ENCODE data around the gene EIF1. TPM values are rescaled to one million over a fixed set of nuclear protein-coding genes. Genes with fewer than 3 reads are reported as not detected.

EIF1 gene
- total RNA-seq, 1 experiment from 2014 or later: 1,945 TPM

DNA sequence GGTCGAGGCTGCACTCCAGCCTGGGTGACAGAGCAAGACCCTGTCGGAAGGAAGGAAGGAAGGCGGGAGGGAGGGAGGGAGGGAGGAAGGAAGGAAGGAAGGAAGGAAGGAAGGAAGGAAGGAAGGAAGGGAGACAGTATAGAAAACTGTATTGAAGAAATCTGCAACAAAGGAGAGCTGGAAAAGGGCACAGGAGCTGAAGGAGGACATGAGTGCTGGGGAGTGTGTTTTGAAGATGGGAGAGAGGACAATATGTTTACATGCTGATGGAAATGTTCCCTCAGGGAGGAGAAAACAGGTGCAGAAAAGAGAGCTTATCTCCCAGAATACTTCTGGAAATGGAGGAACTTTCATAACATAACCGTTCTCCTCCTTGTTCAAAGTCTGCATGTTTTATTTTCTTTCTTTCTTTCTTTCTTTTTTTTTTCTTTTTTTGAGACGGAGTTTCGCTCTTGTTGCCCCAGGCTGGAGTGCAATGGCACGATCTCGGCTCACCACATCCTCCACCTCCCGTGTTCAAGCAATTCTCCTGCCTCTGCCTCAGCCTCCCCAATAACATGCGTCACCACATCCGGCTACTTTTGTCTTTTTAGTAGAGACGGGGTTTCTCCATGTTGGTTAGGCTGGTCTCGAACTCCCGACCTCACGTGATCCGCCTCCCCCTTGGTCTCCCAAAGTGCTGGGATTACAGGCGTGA lies 48.4 kb downstream of the EIF1 start:
- ChIA-PET CTCF (interaction anchor here (0.6 to 4.7 kb wide), 23 partner anchors 10 to 777 kb away, joined by 3 to 37 read pairs (median 5); partner anchors contain the start of genes JUP and P3H4), POLR2A (interaction anchor here (0.6 to 3.0 kb wide), 12 partner anchors 13 to 126 kb away, joined by 3 to 23 read pairs (median 4); partner anchors contain the start of genes EIF1, JUP and P3H4)
- H3K27me3 Mint-ChIP-seq (ENCODE audit: insufficient read depth, unreplicated experiment): peaks cover 51% of the 10 kb centered on the region
- H3K9me3 Mint-ChIP-seq (ENCODE audit: unreplicated experiment): no peaks in the 10 kb centered on the region
- TF ChIP-seq, protein P1, sequence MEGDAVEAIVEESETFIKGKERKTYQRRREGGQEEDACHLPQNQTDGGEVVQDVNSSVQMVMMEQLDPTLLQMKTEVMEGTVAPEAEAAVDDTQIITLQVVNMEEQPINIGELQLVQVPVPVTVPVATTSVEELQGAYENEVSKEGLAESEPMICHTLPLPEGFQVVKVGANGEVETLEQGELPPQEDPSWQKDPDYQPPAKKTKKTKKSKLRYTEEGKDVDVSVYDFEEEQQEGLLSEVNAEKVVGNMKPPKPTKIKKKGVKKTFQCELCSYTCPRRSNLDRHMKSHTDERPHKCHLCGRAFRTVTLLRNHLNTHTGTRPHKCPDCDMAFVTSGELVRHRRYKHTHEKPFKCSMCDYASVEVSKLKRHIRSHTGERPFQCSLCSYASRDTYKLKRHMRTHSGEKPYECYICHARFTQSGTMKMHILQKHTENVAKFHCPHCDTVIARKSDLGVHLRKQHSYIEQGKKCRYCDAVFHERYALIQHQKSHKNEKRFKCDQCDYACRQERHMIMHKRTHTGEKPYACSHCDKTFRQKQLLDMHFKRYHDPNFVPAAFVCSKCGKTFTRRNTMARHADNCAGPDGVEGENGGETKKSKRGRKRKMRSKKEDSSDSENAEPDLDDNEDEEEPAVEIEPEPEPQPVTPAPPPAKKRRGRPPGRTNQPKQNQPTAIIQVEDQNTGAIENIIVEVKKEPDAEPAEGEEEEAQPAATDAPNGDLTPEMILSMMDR (IDR thresholded peaks at IDR 0.05; ENCODE audit: unreplicated experiment): no peak
- no peak for DNase-seq (ENCODE audit: unreplicated experiment)
- no TSS peak for BruUV-seq (replicated peaks)
- H3K4me3 Mint-ChIP-seq (ENCODE audit: unreplicated experiment): no peak overlapping the region
- intact Hi-C loops (cut with micrococcal nuclease): loop anchor here (5.0 kb wide), 1 partner anchor 380 kb away; no protein-coding TSS in a partner anchor
- H3K27ac Mint-ChIP-seq (ENCODE audit: low read depth, unreplicated experiment): no peak overlapping the region
- H3K4me1 Mint-ChIP-seq (ENCODE audit: insufficient read depth, unreplicated experiment): peaks cover 16% of the 10 kb centered on the region
- no peaks in the 10 kb centered on the region for H3K36me3 Mint-ChIP-seq (ENCODE audit: insufficient read depth, unreplicated experiment)

DNA sequence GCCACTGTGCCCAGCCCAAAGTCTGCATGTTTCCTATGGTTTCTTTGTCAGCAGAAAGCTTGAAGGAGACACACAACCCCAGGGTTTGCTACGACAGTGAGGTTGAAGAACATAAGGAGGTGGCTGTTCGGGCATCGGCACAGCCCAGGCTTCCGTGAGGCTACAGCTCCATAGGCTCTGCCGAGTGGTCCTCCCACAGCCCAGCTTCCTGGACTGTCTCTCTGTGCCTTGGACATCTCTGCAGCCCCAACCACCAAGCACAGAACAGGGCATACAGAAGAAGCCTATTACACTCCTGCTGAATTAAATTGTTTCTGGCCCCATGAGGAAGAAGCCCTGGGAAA lies 49.0 kb downstream of the EIF1 start:
- H3K36me3 Mint-ChIP-seq (ENCODE audit: insufficient read depth, unreplicated experiment): no peaks in the 10 kb centered on the region
- TF ChIP-seq, protein P1 (IDR thresholded peaks at IDR 0.05; ENCODE audit: unreplicated experiment): no peak
- intact Hi-C loops (cut with micrococcal nuclease): loop anchor here (1.0 to 5.0 kb wide), 6 partner anchors 35 to 380 kb away; partner anchors contain the start of gene P3H4
- BruUV-seq (replicated peaks): no TSS peak
- peaks cover 16% of the 10 kb centered on the region for H3K4me1 Mint-ChIP-seq (ENCODE audit: insufficient read depth, unreplicated experiment)
- H3K4me3 Mint-ChIP-seq (ENCODE audit: unreplicated experiment): no peak overlapping the region
- no peak for DNase-seq (ENCODE audit: unreplicated experiment)
- ChIA-PET CTCF (interaction anchor here (0.6 to 4.7 kb wide), 23 partner anchors 10 to 777 kb away, joined by 3 to 37 read pairs (median 5); partner anchors contain the start of genes JUP and P3H4), POLR2A (interaction anchor here (0.6 to 3.0 kb wide), 10 partner anchors 13 to 126 kb away, joined by 3 to 23 read pairs (median 4); partner anchors contain the start of genes EIF1, JUP and P3H4)
- no peaks in the 10 kb centered on the region for H3K9me3 Mint-ChIP-seq (ENCODE audit: unreplicated experiment)
- peaks cover 46% of the 10 kb centered on the region for H3K27me3 Mint-ChIP-seq (ENCODE audit: insufficient read depth, unreplicated experiment)
- peak overlapping the region; percentile 42 for H3K27ac Mint-ChIP-seq (ENCODE audit: low read depth, unreplicated experiment)

DNA sequence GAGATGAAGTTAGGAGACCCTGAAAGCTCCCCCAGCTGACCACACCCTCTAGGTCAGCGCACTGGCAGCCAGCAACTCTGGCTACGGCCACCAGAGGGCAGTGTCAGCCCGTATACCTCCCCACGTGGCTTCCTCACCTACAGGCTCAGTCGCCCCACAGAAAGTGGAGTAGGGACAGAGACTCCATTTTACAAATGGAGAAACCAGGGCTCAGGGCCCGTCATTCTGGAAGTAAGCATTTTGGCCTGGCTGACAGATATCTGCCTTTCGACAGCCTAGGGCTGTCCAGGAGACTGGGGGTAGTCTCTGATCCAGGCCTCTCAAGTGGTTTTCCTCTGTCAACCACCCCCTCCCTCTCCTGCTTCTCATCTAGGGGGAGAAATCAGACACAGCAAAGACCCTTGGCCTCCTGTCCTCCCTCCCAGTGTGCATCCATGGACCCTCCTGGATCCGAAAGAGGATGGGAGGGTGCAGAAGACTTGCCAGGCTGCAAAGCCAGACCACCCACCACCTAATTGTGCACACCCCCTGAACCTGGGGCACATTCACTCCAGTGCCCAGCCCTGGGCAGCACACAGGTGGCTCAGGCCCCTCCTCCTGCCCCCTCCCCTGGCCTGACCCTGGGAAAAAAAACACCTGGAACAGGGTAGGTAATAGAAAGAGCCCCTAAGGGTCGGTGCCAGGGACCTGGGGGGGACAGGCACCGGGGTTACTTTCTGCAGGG lies 49.6 kb downstream of the EIF1 start:
- intact Hi-C loops (cut with micrococcal nuclease): loop anchor here (1.0 to 5.0 kb wide), 6 partner anchors 35 to 379 kb away; partner anchors contain the start of gene P3H4
- Mint-ChIP-seq H3K9me3 (ENCODE audit: unreplicated experiment) (no peaks in the 10 kb centered on the region), H3K4me3 (ENCODE audit: unreplicated experiment) (no peak overlapping the region), H3K27ac (ENCODE audit: low read depth, unreplicated experiment) (peak overlapping the region; percentile 42), H3K36me3 (ENCODE audit: insufficient read depth, unreplicated experiment) (no peaks in the 10 kb centered on the region), H3K4me1 (ENCODE audit: insufficient read depth, unreplicated experiment) (peaks cover 16% of the 10 kb centered on the region), H3K27me3 (ENCODE audit: insufficient read depth, unreplicated experiment) (peaks cover 40% of the 10 kb centered on the region)
- ChIA-PET CTCF (interaction anchor here (0.7 to 4.7 kb wide), 19 partner anchors 9 to 776 kb away, joined by 3 to 37 read pairs (median 5); partner anchors contain the start of genes JUP and P3H4), POLR2A (interaction anchor here (0.6 to 3.0 kb wide), 9 partner anchors 13 to 125 kb away, joined by 3 to 23 read pairs (median 4); partner anchors contain the start of genes EIF1, JUP and P3H4)
- BruUV-seq (replicated peaks): no TSS peak
- TF ChIP-seq, protein P1 (IDR thresholded peaks at IDR 0.05; ENCODE audit: unreplicated experiment): peak; percentile 95
- DNase-seq (ENCODE audit: unreplicated experiment): peak; percentile 82

DNA sequence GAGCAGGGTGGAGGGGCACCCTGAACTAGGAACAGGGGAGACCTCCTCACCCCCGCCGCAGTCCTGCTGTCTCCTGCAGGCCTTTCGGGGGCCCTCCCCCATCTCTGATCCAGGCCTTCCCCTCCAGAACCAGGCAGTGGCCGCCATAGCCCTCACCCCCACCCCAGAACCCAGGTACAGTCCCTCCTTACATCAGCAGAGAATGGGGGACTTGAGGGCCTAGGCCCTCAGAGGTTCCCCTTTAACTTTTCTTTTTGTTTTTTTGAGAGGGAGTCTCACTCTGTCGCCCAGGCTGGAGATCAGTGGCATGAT lies 50.1 kb downstream of the EIF1 start:
- Mint-ChIP-seq H3K9me3 (ENCODE audit: unreplicated experiment) (no peaks in the 10 kb centered on the region), H3K27ac (ENCODE audit: low read depth, unreplicated experiment) (peak overlapping the region; percentile 78), H3K4me3 (ENCODE audit: unreplicated experiment) (no peak overlapping the region), H3K36me3 (ENCODE audit: insufficient read depth, unreplicated experiment) (no peaks in the 10 kb centered on the region), H3K4me1 (ENCODE audit: insufficient read depth, unreplicated experiment) (peaks cover 16% of the 10 kb centered on the region), H3K27me3 (ENCODE audit: insufficient read depth, unreplicated experiment) (peaks cover 35% of the 10 kb centered on the region)
- TF ChIP-seq, protein P1 (IDR thresholded peaks at IDR 0.05; ENCODE audit: unreplicated experiment): no peak
- POLR2A ChIA-PET: interaction anchor here (1.3 to 1.9 kb wide), 2 partner anchors 54 to 63 kb away, joined by 4 read pairs; no protein-coding TSS in a partner anchor
- intact Hi-C loops (cut with micrococcal nuclease): loop anchor here (1.0 to 5.0 kb wide), 6 partner anchors 34 to 379 kb away; partner anchors contain the start of gene P3H4
- no TSS peak for BruUV-seq (replicated peaks)
- DNase-seq (ENCODE audit: unreplicated experiment): no peak
- CTCF ChIA-PET: interaction anchor here (0.6 kb wide), 1 partner anchor 36 kb away, joined by 3 read pairs; no protein-coding TSS in a partner anchor
